Ishikawa (cell line): ENCODE results near the gene PTTG1.

Source experiments
- CEBPB ChIP-seq: IDR thresholded peaks from 2 replicates; pipeline ENCODE4 v1.6.1; 2012
- CREB1 ChIP-seq: IDR thresholded peaks from 2 replicates; pipeline ENCODE4 v1.6.1; 2012; ENCODE audit warnings: low read depth
- EGR1 ChIP-seq: IDR thresholded peaks from 2 replicates; pipeline ENCODE4 v1.6.1; 2012
- EP300 ChIP-seq: IDR thresholded peaks from 2 replicates; pipeline ENCODE4 v1.6.1; 2012; ENCODE audit warnings: borderline replicate concordance
- FOXM1 ChIP-seq: IDR thresholded peaks from 2 replicates; pipeline ENCODE4 v1.6.1; 2012; ENCODE audit warnings: low read depth, borderline replicate concordance
- MAX ChIP-seq: IDR thresholded peaks from 2 replicates; pipeline ENCODE4 v1.6.1; 2012
- NFIC ChIP-seq: IDR thresholded peaks from 2 replicates; pipeline ENCODE4 v1.6.1; 2012
- RAD21 ChIP-seq: IDR thresholded peaks from 2 replicates; pipeline ENCODE4 v1.6.1; 2012; ENCODE audit warnings: low read depth
- REST ChIP-seq: IDR thresholded peaks from 2 replicates; pipeline ENCODE4 v1.6.1; 2012; ENCODE audit warnings: low read depth, mild to moderate bottlenecking
- TAF1 ChIP-seq: IDR thresholded peaks from 2 replicates; pipeline ENCODE4 v1.6.1; 2012; ENCODE audit warnings: low read depth, mild to moderate bottlenecking
- TCF12 ChIP-seq: IDR thresholded peaks from 2 replicates; pipeline ENCODE4 v1.6.1; 2012; ENCODE audit warnings: low read depth
- TEAD4 ChIP-seq: IDR thresholded peaks from 2 replicates; pipeline ENCODE4 v1.6.1; 2012
- USF1 ChIP-seq: IDR thresholded peaks from 2 replicates; pipeline ENCODE4 v1.6.1; 2012
- YY1 ChIP-seq: IDR thresholded peaks from 2 replicates; pipeline ENCODE4 v1.6.1; 2012; ENCODE audit warnings: low read depth
- ZBTB7A ChIP-seq: IDR thresholded peaks from 2 replicates; pipeline ENCODE4 v1.6.1; 2012; ENCODE audit warnings: low read depth

PTTG1 gene

GRCh38 chr5:160455600-160455999 lies 33.9 kb downstream of the PTTG1 start:
- TF ChIP-seq YY1: no peak
- no peak for TF ChIP-seq USF1
- no peak for TF ChIP-seq TCF12
- TF ChIP-seq TAF1: no peak
- no peak for TF ChIP-seq FOXM1
- no peak for TF ChIP-seq REST

GRCh38 chr5:160456480-160457177 lies 35.0 kb downstream of the PTTG1 start:
- TF ChIP-seq TCF12 (no peak), MAX (no peak), CREB1 (no peak), FOXM1 (no peak), TAF1 (no peak), EP300 (no peak), EGR1 (no peak), NFIC (no peak), RAD21 (no peak), ZBTB7A (no peak), CEBPB (no peak), REST (no peak), TEAD4 (no peak)

- TF ChIP-seq CREB1 (no peak), USF1 (no peak)
These were observed 35.6 kb downstream of the PTTG1 start for GRCh38 chr5:160457252-160457651.

- TF ChIP-seq TEAD4 (no peak), USF1 (no peak), YY1 (no peak), TAF1 (no peak), ZBTB7A (no peak), TCF12 (no peak), CREB1 (no peak), RAD21 (no peak), FOXM1 (no peak), NFIC (no peak), REST (no peak), EGR1 (no peak), CEBPB (no peak), MAX (no peak), EP300 (no peak)
These were observed 37.4 kb downstream of the PTTG1 start for GRCh38 chr5:160458806-160459800.
